Nephron progenitor cell (in vitro differentiated cells): ENCODE measurements around the gene SELENON.

Experiments
- DNase-seq: peaks from one replicate; pipeline ENCODE4 v3.0.0; 2021
- H3K27ac Mint-ChIP-seq: 2 replicates; pipeline ENCODE4 v1.8.0; 2021; ENCODE audit warnings: mild to moderate bottlenecking, moderate library complexity, mixed read lengths
- H3K27me3 Mint-ChIP-seq: 2 replicates; pipeline ENCODE4 v1.8.0; 2021; ENCODE audit warnings: mild to moderate bottlenecking, low read depth, mixed read lengths; ENCODE audit not compliant: poor library complexity
- H3K36me3 Mint-ChIP-seq: 2 replicates; pipeline ENCODE4 v1.8.0; 2021; ENCODE audit warnings: low read depth, mixed read lengths
- H3K4me1 Mint-ChIP-seq: 2 replicates; pipeline ENCODE4 v1.8.0; 2021; ENCODE audit warnings: mixed read lengths
- H3K4me3 Mint-ChIP-seq: 2 replicates; pipeline ENCODE4 v1.8.0; 2021; ENCODE audit warnings: mild to moderate bottlenecking, moderate library complexity, mixed read lengths
- H3K9me3 Mint-ChIP-seq: 2 replicates; pipeline ENCODE4 v1.8.0; 2021; ENCODE audit warnings: mild to moderate bottlenecking, moderate library complexity, mixed read lengths
- CTCF ChIP-seq: fragments of 200-600 bp; sonication (generic); IDR thresholded peaks from 2 replicates; pipeline ENCODE4 v1.5.0; 2021; ENCODE audit warnings: antibody characterized with exemption

The SELENON gene

GRCh38 chr1:25861316-25862286 is 61.6 kb downstream of the SELENON start:
- peaks cover 26% of the 10 kb centered on the region for H3K36me3 Mint-ChIP-seq
- TF ChIP-seq CTCF = no peak
- H3K4me3 Mint-ChIP-seq = peak overlapping the region; percentile 77
- peaks cover 40% of the 10 kb centered on the region for H3K4me1 Mint-ChIP-seq
- peaks cover 7% of the 10 kb centered on the region for H3K27me3 Mint-ChIP-seq
- peak overlapping the region; percentile 83 for H3K27ac Mint-ChIP-seq
- H3K9me3 Mint-ChIP-seq = no peaks in the 10 kb centered on the region
- DNase-seq = peak; percentile 24

- peaks cover 45% of the 10 kb centered on the region for H3K4me1 Mint-ChIP-seq
- H3K27ac Mint-ChIP-seq = peak overlapping the region; percentile 64
Measured at GRCh38 chr1:25862785-25863485, 62.9 kb downstream of the SELENON start.

GRCh38 chr1:25863486-25864262 is 63.7 kb downstream of the SELENON start:
- Mint-ChIP-seq H3K36me3 (peaks cover 32% of the 10 kb centered on the region), H3K27ac (peak overlapping the region; percentile 9), H3K4me3 (no peak overlapping the region), H3K4me1 (peaks cover 41% of the 10 kb centered on the region), H3K9me3 (no peaks in the 10 kb centered on the region), H3K27me3 (peaks cover 5% of the 10 kb centered on the region)
- no peak for TF ChIP-seq CTCF
- DNase-seq = no peak

More at GRCh38 chr1:25862785-25863485, 62.9 kb downstream of the SELENON start:
- no peak for DNase-seq
- Mint-ChIP-seq H3K36me3 (peaks cover 32% of the 10 kb centered on the region), H3K9me3 (no peaks in the 10 kb centered on the region), H3K27me3 (peaks cover 5% of the 10 kb centered on the region), H3K4me3 (no peak overlapping the region)
- no peak for TF ChIP-seq CTCF

- no peak for TF ChIP-seq CTCF
- Mint-ChIP-seq H3K4me3 (no peak overlapping the region), H3K27me3 (peaks cover 5% of the 10 kb centered on the region), H3K27ac (no peak overlapping the region), H3K9me3 (no peaks in the 10 kb centered on the region), H3K4me1 (peaks cover 33% of the 10 kb centered on the region), H3K36me3 (peaks cover 32% of the 10 kb centered on the region)
- DNase-seq = no peak
Measured at GRCh38 chr1:25864434-25864833, 64.4 kb downstream of the SELENON start.

- no peak for DNase-seq
- H3K4me1 Mint-ChIP-seq = peaks cover 32% of the 10 kb centered on the region
- peaks cover 32% of the 10 kb centered on the region for H3K36me3 Mint-ChIP-seq
- no peak overlapping the region for H3K27ac Mint-ChIP-seq
- TF ChIP-seq CTCF = no peak
- no peak overlapping the region for H3K4me3 Mint-ChIP-seq
- no peaks in the 10 kb centered on the region for H3K9me3 Mint-ChIP-seq
- H3K27me3 Mint-ChIP-seq = peaks cover 5% of the 10 kb centered on the region
Measured at GRCh38 chr1:25866288-25866687, 66.3 kb downstream of the SELENON start.
